ENCODE measurements around the gene MELTF.

Gene MELTF

DNA sequence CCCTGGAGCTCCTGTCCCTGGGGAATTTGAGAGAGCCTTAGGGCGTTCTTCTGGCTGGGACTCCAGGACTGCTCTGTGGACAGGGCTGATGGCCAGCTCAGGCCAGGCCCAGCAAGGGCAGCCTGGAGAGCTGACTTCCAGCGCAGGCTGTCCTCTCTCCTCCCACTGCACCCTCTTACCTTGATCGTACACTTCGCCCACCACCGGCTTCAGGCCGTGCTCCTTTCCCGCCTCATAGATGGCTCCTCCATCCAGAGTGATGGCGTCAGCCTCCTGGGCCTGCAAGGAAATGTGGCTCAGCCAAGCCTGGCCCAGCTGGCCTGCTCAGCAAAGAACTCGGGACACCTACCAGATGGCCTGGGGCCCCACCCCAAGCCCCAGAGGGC, 3.1 kb downstream of the MELTF start:
- DNase-seq (ENCODE audit: low read depth in 2 of 2), result no peak
- no peak overlapping the region for H3K4me3 ChIP-seq (replicated peaks in 1 of 2; ENCODE audit: low read depth in 2 of 2, low read length in 2 of 2)
- TF ChIP-seq, protein P1, sequence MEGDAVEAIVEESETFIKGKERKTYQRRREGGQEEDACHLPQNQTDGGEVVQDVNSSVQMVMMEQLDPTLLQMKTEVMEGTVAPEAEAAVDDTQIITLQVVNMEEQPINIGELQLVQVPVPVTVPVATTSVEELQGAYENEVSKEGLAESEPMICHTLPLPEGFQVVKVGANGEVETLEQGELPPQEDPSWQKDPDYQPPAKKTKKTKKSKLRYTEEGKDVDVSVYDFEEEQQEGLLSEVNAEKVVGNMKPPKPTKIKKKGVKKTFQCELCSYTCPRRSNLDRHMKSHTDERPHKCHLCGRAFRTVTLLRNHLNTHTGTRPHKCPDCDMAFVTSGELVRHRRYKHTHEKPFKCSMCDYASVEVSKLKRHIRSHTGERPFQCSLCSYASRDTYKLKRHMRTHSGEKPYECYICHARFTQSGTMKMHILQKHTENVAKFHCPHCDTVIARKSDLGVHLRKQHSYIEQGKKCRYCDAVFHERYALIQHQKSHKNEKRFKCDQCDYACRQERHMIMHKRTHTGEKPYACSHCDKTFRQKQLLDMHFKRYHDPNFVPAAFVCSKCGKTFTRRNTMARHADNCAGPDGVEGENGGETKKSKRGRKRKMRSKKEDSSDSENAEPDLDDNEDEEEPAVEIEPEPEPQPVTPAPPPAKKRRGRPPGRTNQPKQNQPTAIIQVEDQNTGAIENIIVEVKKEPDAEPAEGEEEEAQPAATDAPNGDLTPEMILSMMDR (IDR thresholded peaks at IDR 0.05; ENCODE audit: low read depth, low read length), result no peak

- TF ChIP-seq, protein P1 (IDR thresholded peaks at IDR 0.05; ENCODE audit: low read depth, low read length), result no peak
- H3K4me3 ChIP-seq (replicated peaks in 1 of 2; ENCODE audit: low read depth in 2 of 2, low read length in 2 of 2), result no peak overlapping the region
- no peak for DNase-seq (ENCODE audit: low read depth in 2 of 2)
Observed at GRCh38 chr3:197025736-197026480, 3.7 kb downstream of the MELTF start.

DNA sequence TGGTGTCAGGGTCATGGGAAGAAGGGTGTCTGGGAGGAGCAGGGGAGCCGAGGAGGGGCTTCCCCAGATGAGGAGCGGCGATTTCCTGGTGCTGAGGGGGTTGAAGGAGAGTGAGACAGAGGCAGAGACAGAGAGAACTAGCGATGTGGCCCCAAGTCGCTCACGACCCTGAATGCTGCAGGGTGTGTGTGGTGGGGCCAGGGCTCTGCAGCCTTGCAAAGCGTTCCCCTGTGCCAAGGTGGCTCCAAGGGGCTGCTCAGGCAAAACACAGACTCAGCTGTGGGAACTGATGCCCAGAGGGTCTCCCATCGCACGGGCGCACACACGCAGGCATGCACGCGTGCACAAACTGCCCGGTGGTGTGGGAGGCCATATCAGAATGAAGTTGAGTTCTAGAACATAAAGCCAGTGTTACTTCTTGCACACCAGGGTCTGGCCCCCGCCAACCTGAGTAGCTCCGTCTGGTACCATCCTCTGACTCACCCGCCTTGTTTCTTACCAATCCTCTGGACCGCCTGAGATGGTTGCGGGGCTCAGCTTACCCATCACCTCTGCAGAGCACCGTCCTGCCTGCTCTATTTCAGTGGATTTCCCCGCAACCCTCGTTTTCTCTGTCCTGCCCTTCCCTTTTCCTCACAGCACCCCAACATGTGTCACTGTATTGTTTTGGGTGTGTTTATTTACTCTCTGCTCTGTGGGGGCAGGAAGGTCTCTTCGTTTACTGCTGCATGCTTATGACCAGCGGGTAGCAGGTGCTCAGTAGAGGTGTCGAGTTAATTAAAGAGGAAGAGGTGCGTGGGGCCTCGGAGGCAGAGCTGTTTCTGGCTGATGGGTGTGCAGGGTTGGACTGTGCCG, 4.5 kb downstream of the MELTF start:
- H3K4me3 ChIP-seq (replicated peaks in 1 of 2; ENCODE audit: low read depth in 2 of 2, low read length in 2 of 2), result no peak overlapping the region
- DNase-seq (ENCODE audit: low read depth in 2 of 2), result no peak
- TF ChIP-seq, protein P1 (IDR thresholded peaks at IDR 0.05; ENCODE audit: low read depth, low read length), result no peak

DNA sequence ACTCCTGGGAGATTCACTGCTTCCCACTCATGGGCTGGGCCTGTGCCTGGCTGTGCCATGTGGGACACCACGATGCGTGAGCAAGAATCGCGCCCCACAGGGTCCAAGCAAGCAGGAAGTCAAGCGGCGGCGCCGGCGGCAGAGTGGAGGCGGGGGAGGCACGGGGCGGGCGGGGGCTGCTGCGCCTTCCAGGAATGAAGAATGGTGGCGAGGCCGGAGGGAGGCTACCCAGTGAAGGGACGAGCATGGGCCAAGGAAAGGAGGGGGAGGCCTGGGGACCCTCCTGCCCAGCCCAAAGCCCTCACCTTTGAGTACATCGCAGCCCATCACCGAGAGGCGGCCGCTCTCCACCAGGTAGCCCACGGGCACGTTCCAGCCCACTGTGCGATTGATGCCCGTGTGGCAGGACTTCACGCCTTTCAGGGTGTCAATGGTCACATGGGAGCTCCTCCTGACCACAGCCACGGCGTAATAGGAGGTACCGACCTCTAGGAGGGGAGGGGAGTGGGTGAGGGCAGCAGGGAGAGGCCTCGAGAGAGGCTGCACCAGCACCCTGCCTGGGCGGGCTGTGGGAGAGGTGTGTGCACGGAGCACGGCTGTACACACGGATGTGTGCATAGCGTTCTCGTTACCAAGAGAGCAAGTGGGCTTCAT, 5.5 kb downstream of the MELTF start:
- TF ChIP-seq, protein P1 (IDR thresholded peaks at IDR 0.05; ENCODE audit: low read depth, low read length), result no peak
- no peak for DNase-seq (ENCODE audit: low read depth in 2 of 2)
- H3K4me3 ChIP-seq (replicated peaks in 1 of 2; ENCODE audit: low read depth in 2 of 2, low read length in 2 of 2), result no peak overlapping the region

DNA sequence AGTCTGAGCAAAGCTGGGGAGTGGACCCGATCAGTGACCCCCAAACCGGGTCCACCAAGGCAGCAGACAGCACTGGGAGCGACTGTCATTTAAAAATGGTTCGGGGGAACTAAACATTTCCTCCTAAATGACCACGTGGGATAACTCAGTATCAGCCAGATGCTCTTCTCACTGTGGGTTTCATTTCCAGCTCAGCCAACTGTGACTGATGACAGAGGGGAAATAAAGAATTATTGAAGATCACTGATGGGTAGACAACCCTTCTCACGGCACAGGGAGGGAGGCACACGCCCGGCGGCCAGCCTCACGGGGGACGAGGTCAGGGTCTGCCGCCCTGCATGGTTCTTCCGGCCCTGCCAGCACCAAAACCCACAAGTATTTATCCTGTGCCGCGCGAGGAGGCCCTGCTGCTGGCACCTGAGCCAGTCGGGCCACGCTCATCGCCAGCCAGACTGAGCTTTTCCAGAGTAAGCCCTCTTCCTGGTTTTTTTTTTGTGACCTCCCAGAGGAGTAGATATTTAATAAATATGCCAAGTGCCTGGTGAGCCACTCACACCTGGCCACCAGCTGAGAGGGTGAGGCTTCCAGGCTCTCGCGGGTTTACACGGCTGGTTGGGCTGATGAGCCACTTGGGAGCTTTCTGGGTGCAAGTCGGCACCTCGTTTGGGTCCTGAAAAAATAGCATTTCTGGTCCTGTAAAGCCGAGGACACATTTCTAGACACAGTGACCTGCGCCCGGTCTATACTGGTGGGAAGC, 6.2 kb downstream of the MELTF start:
- DNase-seq (ENCODE audit: low read depth in 2 of 2), result no peak
- H3K4me3 ChIP-seq (replicated peaks in 1 of 2; ENCODE audit: low read depth in 2 of 2, low read length in 2 of 2), result no peak overlapping the region
- TF ChIP-seq, protein P1 (IDR thresholded peaks at IDR 0.05; ENCODE audit: low read depth, low read length), result no peak
